Measurements from ENCODE around the gene ADCK1.

GRCh38 chr14:77911356-77911755 is 111.4 kb downstream of the ADCK1 start:
- TF ChIP-seq EZH2 (IDR thresholded peaks at IDR 0.05; ENCODE audit: borderline replicate concordance, insufficient read depth, low read length, poor library complexity, severe bottlenecking) = no peak
- TF ChIP-seq CTCF (IDR thresholded peaks at IDR 0.05; ENCODE audit: poor library complexity, severe bottlenecking) = no peak
- no peak for TF ChIP-seq POLR2AphosphoS5 (IDR thresholded peaks at IDR 0.05)
- no peak for TF ChIP-seq EP300 (conservative IDR thresholded peaks at IDR 0.05; ENCODE audit: poor library complexity, severe bottlenecking)
- no peak for TF ChIP-seq SMC3 (conservative IDR thresholded peaks at IDR 0.05; ENCODE audit: poor library complexity)
- TF ChIP-seq REST (IDR thresholded peaks at IDR 0.05; ENCODE audit: borderline replicate concordance) = no peak
- TF ChIP-seq RAD21 (conservative IDR thresholded peaks at IDR 0.05) = no peak

Measured in neural cell (in vitro differentiated cells).